GM10248 (cell line): ENCODE results near the gene BTBD2.
"Not testable (repeated sequence)": the region's sequence is repeated elsewhere in the genome, so short reads cannot be mapped to it uniquely, and the experiment has no call there.

Experiments
- CTCF ChIA-PET: fragments of 300-600 bp; sonication (Branson Sonifier 250); formaldehyde crosslinking; extraction: SDS; loops from one replicate; lab custom pipeline; 2021; ENCODE audit warnings: antibody characterized with exemption; lab: Yijun Ruan, JAX
- POLR2A ChIA-PET: fragments of 350-650 bp; sonication (Branson Sonifier 250); formaldehyde crosslinking; extraction: SDS; loops from one replicate; lab custom pipeline; 2020; ENCODE audit warnings: antibody characterized with exemption; lab: Yijun Ruan, JAX
- DNase-seq: peaks from one replicate; pipeline ENCODE4 v3.0.0; 2012; ENCODE audit errors: extremely low spot score
- TF ChIP-seq, protein P1 (sequence below): IDR thresholded peaks from 2 replicates; pipeline ENCODE4 v1.5.1; 2012; ENCODE audit warnings: mild to moderate bottlenecking, low read depth; ENCODE audit errors: extremely low read depth, missing control alignments, control extremely low read depth

BTBD2 gene

DNA sequence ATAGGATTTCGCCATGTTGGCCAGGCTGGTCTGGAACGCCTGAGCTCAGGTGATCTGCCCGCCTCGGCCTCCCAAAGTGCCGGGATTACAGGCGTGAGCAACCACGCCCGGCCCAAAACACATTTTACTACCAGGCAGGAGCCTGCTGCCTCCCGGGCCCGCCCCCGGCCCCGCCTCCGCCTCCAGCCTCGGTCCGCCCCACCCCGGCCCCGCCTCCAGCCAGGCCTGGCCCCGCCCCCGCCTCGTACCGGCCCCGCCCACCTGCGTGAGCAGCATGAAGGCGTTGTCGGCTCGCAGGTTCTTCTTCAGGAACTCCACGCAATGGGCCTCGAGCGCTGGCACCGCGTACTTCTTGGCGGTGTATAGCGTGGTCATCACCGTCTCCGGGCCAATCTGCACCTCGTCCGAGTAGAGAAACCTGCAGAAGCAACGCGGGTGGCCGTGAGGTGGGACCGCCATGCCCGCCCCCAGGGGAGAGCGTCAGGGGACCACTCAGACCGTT, 22.7 kb downstream of the BTBD2 start:
- TF ChIP-seq, protein P1, sequence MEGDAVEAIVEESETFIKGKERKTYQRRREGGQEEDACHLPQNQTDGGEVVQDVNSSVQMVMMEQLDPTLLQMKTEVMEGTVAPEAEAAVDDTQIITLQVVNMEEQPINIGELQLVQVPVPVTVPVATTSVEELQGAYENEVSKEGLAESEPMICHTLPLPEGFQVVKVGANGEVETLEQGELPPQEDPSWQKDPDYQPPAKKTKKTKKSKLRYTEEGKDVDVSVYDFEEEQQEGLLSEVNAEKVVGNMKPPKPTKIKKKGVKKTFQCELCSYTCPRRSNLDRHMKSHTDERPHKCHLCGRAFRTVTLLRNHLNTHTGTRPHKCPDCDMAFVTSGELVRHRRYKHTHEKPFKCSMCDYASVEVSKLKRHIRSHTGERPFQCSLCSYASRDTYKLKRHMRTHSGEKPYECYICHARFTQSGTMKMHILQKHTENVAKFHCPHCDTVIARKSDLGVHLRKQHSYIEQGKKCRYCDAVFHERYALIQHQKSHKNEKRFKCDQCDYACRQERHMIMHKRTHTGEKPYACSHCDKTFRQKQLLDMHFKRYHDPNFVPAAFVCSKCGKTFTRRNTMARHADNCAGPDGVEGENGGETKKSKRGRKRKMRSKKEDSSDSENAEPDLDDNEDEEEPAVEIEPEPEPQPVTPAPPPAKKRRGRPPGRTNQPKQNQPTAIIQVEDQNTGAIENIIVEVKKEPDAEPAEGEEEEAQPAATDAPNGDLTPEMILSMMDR: no peak
- CTCF ChIA-PET: interaction anchor here (0.8 kb wide), 1 partner anchor 27 kb away, joined by 3 read pairs; no protein-coding TSS in a partner anchor
- POLR2A ChIA-PET: no interaction called here
- DNase-seq: no peak

DNA sequence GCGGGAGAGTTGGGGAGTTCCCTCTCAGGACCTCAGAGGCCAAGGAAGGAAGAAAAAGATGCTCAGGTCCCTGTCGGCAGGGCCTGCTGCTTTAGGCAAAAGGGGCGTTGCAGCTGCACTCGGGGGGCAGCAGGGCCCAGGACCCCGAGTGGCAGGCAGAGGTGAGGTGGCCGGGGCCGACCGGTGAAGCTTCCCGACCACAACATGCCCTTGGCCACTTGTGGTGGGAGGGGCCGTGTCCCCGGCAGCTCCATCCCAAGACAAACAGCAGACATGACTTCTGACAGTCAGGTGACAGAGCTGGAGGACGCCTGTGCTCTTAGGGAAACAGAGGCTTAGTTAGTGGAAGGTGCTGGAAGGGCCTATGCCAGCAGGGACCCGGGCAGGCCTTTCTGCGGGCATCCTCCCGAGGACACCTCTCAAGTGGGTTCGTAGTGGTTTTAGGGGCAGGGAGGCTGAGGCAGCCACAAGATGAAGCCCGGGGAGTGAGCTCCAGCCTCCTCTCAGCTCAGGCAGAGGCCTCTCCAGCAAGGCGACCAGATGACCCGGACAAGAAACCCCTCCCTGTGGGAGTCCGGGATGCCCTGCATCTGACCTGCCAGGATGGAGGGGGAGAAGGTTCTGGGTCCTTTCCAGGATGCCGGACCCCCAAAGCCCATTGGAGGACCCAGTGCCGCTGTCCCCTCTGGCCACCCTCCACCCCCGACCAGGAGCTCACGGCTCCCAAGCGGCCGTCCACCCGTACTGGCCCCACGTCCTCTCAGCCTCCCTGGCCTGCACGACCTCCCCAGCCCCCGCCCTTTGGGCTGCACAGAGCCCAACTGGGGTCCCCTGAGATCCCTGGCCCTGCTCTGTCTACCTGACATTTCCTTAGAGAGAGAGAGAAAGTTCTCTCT, 24.2 kb downstream of the BTBD2 start:
- ChIA-PET POLR2A (interaction anchor here (0.8 kb wide), 1 partner anchor 21 kb away, joined by 3 read pairs; no protein-coding TSS in a partner anchor), CTCF (no interaction called here)
- no peak for DNase-seq
- TF ChIP-seq, protein P1: no peak

DNA sequence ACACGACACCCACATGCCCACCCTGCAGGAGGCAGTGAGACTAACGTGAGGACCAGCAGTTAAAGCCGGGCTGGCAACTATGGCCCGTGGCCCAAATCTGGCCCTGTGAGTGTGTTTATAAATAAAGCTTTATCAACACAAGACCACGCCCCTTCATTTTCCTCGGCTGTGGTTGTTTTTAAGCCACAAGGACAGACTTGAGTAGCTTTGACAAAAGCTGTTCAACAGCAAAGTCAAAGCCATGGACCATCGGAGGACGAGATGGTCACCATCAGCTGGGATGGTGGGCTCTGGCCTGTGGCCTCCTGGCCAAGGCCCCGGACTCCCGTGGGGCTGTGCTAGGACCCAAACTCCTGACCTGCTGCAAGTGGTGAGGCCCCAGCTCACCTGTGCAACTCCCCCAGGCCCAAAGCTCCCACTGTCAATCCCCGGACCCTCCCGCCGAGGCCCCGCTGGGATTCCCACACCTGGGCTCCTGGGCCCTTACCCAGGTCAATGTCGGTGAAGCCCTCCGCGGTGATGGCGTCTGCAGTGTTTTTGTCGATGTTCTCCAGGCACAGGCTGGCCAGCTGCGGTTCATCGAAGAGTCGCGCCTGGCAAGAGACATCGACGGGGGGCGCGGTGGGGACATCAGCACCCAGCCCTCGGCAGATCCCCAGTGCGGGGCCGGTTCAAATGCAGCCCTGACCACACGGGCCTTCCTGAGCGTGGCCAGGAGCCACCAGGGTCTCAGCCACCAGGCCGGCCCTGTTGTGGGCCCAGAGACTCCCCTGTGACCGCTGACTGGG, 25.1 kb downstream of the BTBD2 start:
- no peak for DNase-seq
- CTCF ChIA-PET: no interaction called here
- TF ChIP-seq, protein P1: no peak
- POLR2A ChIA-PET: interaction anchor here (0.8 kb wide), 1 partner anchor 20 kb away, joined by 3 read pairs; no protein-coding TSS in a partner anchor

DNA sequence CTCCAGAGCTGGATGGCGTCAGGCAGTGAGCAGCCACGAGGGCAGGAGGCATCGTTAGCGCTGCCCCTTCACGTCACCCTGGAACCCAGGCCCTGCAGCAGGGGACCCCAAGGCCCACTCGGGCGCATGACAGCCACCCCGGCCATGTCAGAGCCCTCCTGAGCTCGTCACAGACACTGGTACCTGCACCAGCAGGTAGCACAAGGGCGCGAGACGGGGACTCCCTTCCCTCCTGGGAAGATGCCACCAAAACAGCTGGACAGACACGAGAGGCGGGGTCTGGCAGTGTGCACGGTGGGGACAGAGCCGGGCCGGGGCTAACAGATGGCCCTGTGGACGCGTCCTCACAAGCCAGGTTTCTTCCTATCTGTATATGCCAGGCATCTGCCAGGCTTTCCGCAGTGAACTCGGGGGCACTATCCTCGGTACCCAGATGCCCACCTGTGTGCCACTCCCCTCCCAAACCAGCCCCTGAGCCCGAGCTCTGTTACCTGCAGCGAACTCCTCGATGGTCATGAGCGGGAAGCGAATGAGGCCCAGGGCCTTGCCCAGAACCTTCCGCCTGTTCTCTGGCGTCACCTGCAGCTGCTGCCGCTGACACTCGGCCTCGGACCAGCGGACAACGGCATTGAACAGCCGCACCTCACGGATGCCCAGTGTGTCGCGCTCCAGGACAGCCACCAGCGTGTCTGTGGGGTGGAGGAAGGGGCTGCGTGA, 25.8 kb downstream of the BTBD2 start:
- TF ChIP-seq, protein P1: no peak
- CTCF ChIA-PET: no interaction called here
- POLR2A ChIA-PET: interaction anchor here (0.5 kb wide), 1 partner anchor 98 kb away, joined by 7 read pairs; no protein-coding TSS in a partner anchor

DNA sequence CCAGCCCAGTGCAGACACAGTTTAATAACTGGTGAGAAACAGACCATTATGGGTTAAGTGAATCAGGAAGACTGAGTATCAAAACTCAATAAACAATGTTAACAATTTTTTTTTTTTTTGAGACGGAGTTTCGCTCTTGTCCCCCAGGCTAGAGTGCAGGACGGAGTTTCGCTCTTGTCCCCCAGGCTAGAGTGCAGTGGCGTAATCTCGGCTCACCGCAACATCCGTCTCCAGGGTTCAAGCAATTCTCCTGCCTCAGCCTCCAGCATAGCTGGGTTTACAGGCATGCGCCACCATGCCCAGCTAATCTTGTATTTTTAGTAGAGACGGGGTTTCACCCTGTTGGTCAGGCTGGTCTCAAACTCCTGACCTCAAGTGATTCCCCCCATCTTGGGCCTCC, 27.1 kb downstream of the BTBD2 start:
- CTCF ChIA-PET, DNase-seq, POLR2A ChIA-PET: not testable (repeated sequence)

More for the DNA sequence above, 25.8 kb downstream of the BTBD2 start:
- DNase-seq: no peak

DNA sequence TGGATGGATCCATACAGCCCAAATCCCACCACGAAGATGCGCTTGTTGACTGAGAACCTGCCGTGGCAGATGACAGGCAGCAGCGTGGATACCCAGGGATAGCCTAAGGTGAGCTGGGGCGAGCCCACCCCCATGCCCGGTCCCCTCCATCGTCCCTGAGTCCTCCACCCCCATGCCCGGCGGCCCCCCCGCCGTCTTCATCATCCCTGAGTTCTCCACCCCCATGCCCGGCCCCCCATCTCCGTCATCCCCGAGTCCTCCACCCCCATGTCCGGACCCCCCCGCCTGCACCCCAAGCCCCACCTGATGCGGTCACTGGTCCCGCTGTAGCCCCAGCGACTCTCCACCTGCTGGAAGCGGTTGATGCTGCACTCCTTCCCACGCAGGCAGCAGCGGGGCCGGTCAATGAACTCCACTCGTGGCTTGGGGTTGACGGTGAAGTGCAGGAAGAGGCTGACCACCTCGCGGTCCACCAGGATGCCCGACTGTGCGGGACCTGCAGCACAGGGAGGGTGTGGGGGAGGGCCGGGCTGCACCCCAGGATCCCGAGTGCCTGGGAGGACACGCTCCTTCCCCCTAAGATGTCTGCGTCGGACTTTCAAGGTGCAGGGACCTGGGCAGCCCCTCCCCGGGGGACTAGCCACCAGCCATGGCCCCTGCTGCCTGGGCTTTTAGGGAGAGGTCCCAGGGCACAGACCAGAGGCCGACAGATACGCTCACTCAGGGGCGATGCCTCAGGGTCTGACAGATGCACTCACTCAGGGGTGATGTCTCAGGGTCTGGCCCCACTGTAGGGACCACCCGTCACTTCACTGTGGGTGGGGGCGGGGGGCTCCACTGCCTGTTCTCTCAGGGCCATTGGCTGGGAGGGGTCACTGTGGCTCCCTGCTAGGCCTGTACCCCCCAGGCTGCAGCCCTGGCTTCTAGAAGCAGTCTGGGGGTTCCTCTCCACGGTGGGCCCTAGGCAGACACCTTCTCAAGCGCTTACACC, 28.0 kb downstream of the BTBD2 start:
- CTCF ChIA-PET: no interaction called here
- TF ChIP-seq, protein P1: no peak
- no peak for DNase-seq
- POLR2A ChIA-PET: no interaction called here
